GM18861 (cell line): ENCODE measurements around the gene TLCD3A.
"Not testable (repeated sequence)": the region's sequence is repeated elsewhere in the genome, so short reads cannot be mapped to it uniquely, and the experiment has no call there.

Experiments used
- ATAC-seq: cut with Tn5 transposase; IDR thresholded peaks from one replicate; pipeline ENCODE4 v1.9.1; 2021; ENCODE audit not compliant: unreplicated experiment

The TLCD3A gene

GRCh38 chr17:784143-784542, 51.7 kb downstream of the TLCD3A start:
- no peak for ATAC-seq

GRCh38 chr17:785901-786300, 53.5 kb downstream of the TLCD3A start:
- not testable (repeated sequence) for ATAC-seq

DNA sequence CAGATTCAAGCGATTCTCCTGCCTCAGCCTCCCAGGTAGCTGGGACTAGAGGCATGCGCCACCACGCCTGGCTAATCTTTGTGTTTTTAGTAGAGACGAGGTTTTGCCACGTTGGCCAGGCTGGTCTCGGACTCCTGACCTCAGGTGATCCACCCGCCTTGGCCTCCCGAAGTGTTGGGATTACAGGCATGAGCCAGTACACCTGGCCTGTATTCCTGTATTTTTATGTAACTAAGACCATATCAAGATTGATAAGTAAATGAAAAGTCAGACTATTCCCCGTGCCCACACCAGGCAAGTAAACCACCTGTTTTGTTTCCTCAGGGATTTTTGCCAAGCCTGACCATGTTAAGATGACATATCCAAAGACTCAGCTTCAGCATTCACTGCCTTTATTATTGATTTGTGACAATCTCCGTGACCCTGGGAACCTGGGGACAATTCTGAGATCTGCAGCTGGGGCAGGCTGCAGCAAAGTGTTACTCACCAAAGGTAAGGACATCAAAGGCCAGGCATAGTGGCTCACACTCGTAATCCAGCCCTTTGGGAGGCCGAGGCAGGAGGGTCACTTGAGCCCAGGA, 55.3 kb downstream of the TLCD3A start:
- ATAC-seq, result no peak

GRCh38 chr17:788551-788950, 56.2 kb downstream of the TLCD3A start:
- no peak for ATAC-seq

- no peak for ATAC-seq
Observed at GRCh38 chr17:789160-789840, 56.9 kb downstream of the TLCD3A start.

GRCh38 chr17:789931-790873, 57.8 kb downstream of the TLCD3A start:
- ATAC-seq, result not testable (repeated sequence)

DNA sequence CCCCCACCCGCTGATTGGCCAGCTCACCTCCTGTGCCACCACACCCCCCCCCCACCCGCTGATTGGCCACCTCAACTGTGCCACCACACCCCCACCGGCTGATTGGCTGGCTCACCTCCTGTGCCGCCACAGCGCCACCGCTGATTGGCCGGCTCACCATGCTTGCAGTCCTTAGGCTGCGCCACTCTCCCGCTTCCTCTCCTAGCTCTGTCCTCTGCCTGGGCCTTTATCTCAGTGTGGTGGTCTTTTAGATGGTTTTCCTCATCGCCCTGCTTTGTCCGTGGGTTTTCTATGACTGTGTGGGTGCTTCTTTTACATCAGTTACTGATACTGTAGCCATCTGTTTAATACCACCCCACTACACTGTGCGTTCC, 58.5 kb downstream of the TLCD3A start:
- ATAC-seq, result not testable (repeated sequence)

GRCh38 chr17:791829-792228, 59.4 kb downstream of the TLCD3A start:
- no peak for ATAC-seq

DNA sequence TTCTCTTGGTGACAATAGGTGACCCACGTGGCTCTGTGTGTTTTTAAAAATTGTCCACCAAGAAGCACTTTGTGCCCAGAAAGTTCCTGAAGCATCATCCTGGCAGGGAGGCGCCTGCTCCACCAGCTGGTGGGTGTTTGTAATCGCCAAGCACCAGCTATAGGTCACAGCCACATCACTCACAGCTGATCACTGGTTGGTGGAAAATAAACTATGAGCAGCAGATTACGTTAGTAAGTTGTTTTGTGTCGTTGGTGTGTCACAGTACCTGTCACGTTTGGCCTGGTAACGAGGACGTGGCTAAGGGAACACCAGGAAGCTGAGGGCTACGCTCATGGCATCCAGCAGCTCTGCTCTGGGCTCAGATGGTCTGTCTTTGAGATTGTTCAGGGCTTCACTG, 59.9 kb downstream of the TLCD3A start:
- ATAC-seq, result no peak
